H1 (cell line): ENCODE measurements around the gene HS3ST5. TPM values are rescaled to one million over a fixed set of nuclear protein-coding genes. Genes with fewer than 3 reads are reported as not detected.

Source experiments
- CTCF ChIA-PET: fragments of 300-600 bp; sonication (Branson Sonifier 250); formaldehyde crosslinking; loops from one replicate; lab custom pipeline; 2021; ENCODE audit not compliant: partially characterized antibody; lab: Charles Lee
- POLR2A ChIA-PET: fragments of 300-600 bp; sonication (Branson Sonifier 250); formaldehyde crosslinking; loops from one replicate; lab custom pipeline; 2021; ENCODE audit warnings: inconsistent platforms; ENCODE audit not compliant: partially characterized antibody; lab: Charles Lee
- DNase-seq, 2 experiments: peaks; one replicate each; pipeline versions ENCODE4 v3.0.0 to v3.0.0-alpha.2; 2010 to 2022; ENCODE audit warnings: low spot score in 2 of 2, low read depth in 1 of 2, mixed read lengths in 1 of 2
- FAIRE-seq: peaks from 2 replicates; lab custom pipeline; 2011; peaks lifted over from hg19 to GRCh38; lab: Jason Lieb, UNC
- H2AFZ ChIP-seq: 2 replicates; pipeline ENCODE4 v1.8.1; 2012; ENCODE audit warnings: low read length, inconsistent platforms
- H2AK5ac ChIP-seq: 2 replicates; pipeline ENCODE4 v1.6.1; 2013; ENCODE audit warnings: low read depth, low read length
- H2BK120ac ChIP-seq: replicated peaks from 2 replicates; pipeline ENCODE3; 2013; ENCODE audit warnings: low read depth, low read length, inconsistent platforms
- H2BK12ac ChIP-seq: 2 replicates; pipeline ENCODE4 v1.6.1; 2013; ENCODE audit warnings: low read depth, low read length
- H2BK15ac ChIP-seq: 2 replicates; pipeline ENCODE4 v1.6.1; 2013; ENCODE audit warnings: low read length
- H2BK20ac ChIP-seq: 2 replicates; pipeline ENCODE4 v1.6.1; 2013; ENCODE audit warnings: low read length
- H2BK5ac ChIP-seq: 2 replicates; pipeline ENCODE4 v1.6.1; 2013; ENCODE audit warnings: low read depth, low read length
- H3K14ac ChIP-seq: 2 replicates; pipeline ENCODE4 v1.6.1; 2013; ENCODE audit warnings: inconsistent platforms; ENCODE audit not compliant: insufficient read length
- H3K18ac ChIP-seq: 2 replicates; pipeline ENCODE4 v1.6.1; 2013; ENCODE audit warnings: low read length; ENCODE audit errors: extremely low read depth
- H3K23ac ChIP-seq: 2 replicates; pipeline ENCODE4 v1.6.1; 2013; ENCODE audit warnings: inconsistent platforms; ENCODE audit not compliant: insufficient read length
- H3K23me2 ChIP-seq: 2 replicates; pipeline ENCODE4 v1.6.1; 2013; ENCODE audit warnings: low read depth, low read length
- H3K27ac ChIP-seq: 2 replicates; pipeline ENCODE4 v1.6.1; 2011; ENCODE audit warnings: low read depth, low read length, inconsistent platforms
- H3K27me3 ChIP-seq, 4 experiments: replicated peaks in 1 of 4; 1 replicate in 1 of 4; 2 replicates in 3 of 4; pipeline versions ENCODE4 v1.6.1 to v1.8.1; 2011 to 2013; ENCODE audit warnings: low read length in 3 of 4, mild to moderate bottlenecking in 3 of 4, inconsistent platforms in 2 of 4, mixed read lengths in 2 of 4, moderate library complexity in 1 of 4; ENCODE audit not compliant: control insufficient read depth in 3 of 4, insufficient read depth in 3 of 4; ENCODE audit errors: extremely low read depth in 1 of 4
- H3K36me3 ChIP-seq, 4 experiments: 2 replicates each; pipeline versions ENCODE4 v1.6.1 to v1.8.1; 2011 to 2013; ENCODE audit warnings: mild to moderate bottlenecking in 4 of 4, low read length in 3 of 4, moderate library complexity in 2 of 4, control low read depth in 1 of 4, inconsistent platforms in 1 of 4; ENCODE audit not compliant: insufficient read depth in 4 of 4, control insufficient read depth in 2 of 4
- H3K4ac ChIP-seq: replicated peaks from 2 replicates; pipeline ENCODE3; 2013; ENCODE audit warnings: low read length, low read depth, mixed read lengths, inconsistent platforms; ENCODE audit not compliant: insufficient read length
- H3K4me1 ChIP-seq, 4 experiments: replicated peaks in 1 of 4; 1 replicate in 1 of 4; 2 replicates in 3 of 4; pipeline versions ENCODE4 v1.6.1 to v1.8.1; 2011 to 2013; ENCODE audit warnings: low read length in 3 of 4, inconsistent platforms in 2 of 4, mixed read lengths in 1 of 4; ENCODE audit not compliant: insufficient read depth in 4 of 4, control insufficient read depth in 3 of 4
- H3K4me2 ChIP-seq, 2 experiments: 2 replicates each; pipeline versions ENCODE4 v1.6.1 to v1.8.1; 2011 to 2013; ENCODE audit warnings: low read depth in 2 of 2, low read length in 2 of 2, control low read depth in 1 of 2, inconsistent platforms in 1 of 2, mild to moderate bottlenecking in 1 of 2; ENCODE audit not compliant: insufficient read depth in 1 of 2
- H3K4me3 ChIP-seq, 4 experiments: fragments of 200-600, 300-600 bp in 1 of 4; sonication (generic), shearing (Covaris generic), sonication (Bioruptor Twin) in 1 of 4; 2 replicates each; pipeline versions ENCODE4 v1.5.1 to v1.8.1; 2011 to 2016; ENCODE audit warnings: low read length in 4 of 4, low read depth in 3 of 4, control low read depth in 2 of 4, inconsistent platforms in 2 of 4, mild to moderate bottlenecking in 2 of 4, mixed read lengths in 1 of 4, moderate library complexity in 1 of 4; ENCODE audit not compliant: insufficient read depth in 2 of 4; ENCODE audit errors: extremely low read depth in 1 of 4
- H3K56ac ChIP-seq: replicated peaks from 2 replicates; pipeline ENCODE3; 2013; ENCODE audit warnings: low read depth, mild to moderate bottlenecking, mixed read lengths, low read length, inconsistent platforms; ENCODE audit not compliant: insufficient read length
- H3K79me1 ChIP-seq: 2 replicates; pipeline ENCODE4 v1.6.1; 2013; ENCODE audit warnings: low read depth, low read length, control low read depth
- H3K79me2 ChIP-seq, 2 experiments: 2 replicates each; pipeline versions ENCODE4 v1.6.1 to v1.8.1; 2012 to 2013; ENCODE audit warnings: low read length in 2 of 2, mild to moderate bottlenecking in 2 of 2, inconsistent platforms in 1 of 2; ENCODE audit not compliant: insufficient read depth in 2 of 2, control insufficient read depth in 1 of 2
- H3K9ac ChIP-seq, 4 experiments: replicated peaks in 1 of 4; 1 replicate in 1 of 4; 2 replicates in 3 of 4; pipeline versions ENCODE4 v1.6.1 to v1.8.1; 2011 to 2013; ENCODE audit warnings: low read depth in 3 of 4, low read length in 3 of 4, control low read depth in 2 of 4, mild to moderate bottlenecking in 2 of 4, moderate library complexity in 2 of 4, inconsistent platforms in 1 of 4; ENCODE audit errors: extremely low read depth in 1 of 4
- H3K9me3 ChIP-seq, 2 experiments: 2 replicates each; pipeline versions ENCODE4 v1.6.1 to v1.8.1; 2012 to 2013; ENCODE audit warnings: mild to moderate bottlenecking in 2 of 2, moderate library complexity in 2 of 2, control low read depth in 1 of 2, inconsistent platforms in 1 of 2, low read depth in 1 of 2, low read length in 1 of 2, mixed read lengths in 1 of 2; ENCODE audit not compliant: insufficient read depth in 2 of 2
- H4K20me1 ChIP-seq, 2 experiments: replicated peaks in 1 of 2; 2 replicates each; pipeline versions ENCODE3 to v1.8.1; 2011 to 2013; ENCODE audit warnings: inconsistent platforms in 2 of 2, low read length in 2 of 2, mild to moderate bottlenecking in 1 of 2; ENCODE audit not compliant: insufficient read depth in 2 of 2, control insufficient read depth in 1 of 2
- H4K5ac ChIP-seq: 2 replicates; pipeline ENCODE4 v1.6.1; 2013; ENCODE audit warnings: low read length, low read depth, mixed read lengths, inconsistent platforms; ENCODE audit not compliant: insufficient read length
- H4K8ac ChIP-seq: 2 replicates; pipeline ENCODE4 v1.8.0; 2013; ENCODE audit warnings: mild to moderate bottlenecking, moderate library complexity, low read length, inconsistent platforms; ENCODE audit not compliant: insufficient read depth; ENCODE audit errors: extremely low read depth
- H4K91ac ChIP-seq: replicated peaks from 2 replicates; pipeline ENCODE3; 2013; ENCODE audit warnings: low read length, mixed read lengths, inconsistent platforms; ENCODE audit not compliant: insufficient read length
- BACH1 ChIP-seq: IDR thresholded peaks from 2 replicates; pipeline ENCODE4 v1.6.1; 2012; ENCODE audit warnings: low read length, improper control_type of control experiment
- GTF2F1 ChIP-seq: IDR thresholded peaks from 2 replicates; pipeline ENCODE4 v1.6.1; 2012; ENCODE audit warnings: low read depth, low read length, improper control_type of control experiment, borderline replicate concordance
- JUN ChIP-seq: IDR thresholded peaks from 2 replicates; pipeline ENCODE4 v1.6.1; 2011; ENCODE audit warnings: low read depth, mild to moderate bottlenecking, improper control_type of control experiment, low read length
- NRF1 ChIP-seq: IDR thresholded peaks from 2 replicates; pipeline ENCODE4 v1.6.1; 2011; ENCODE audit warnings: mild to moderate bottlenecking, low read depth, low read length, improper control_type of control experiment
- POU5F1 ChIP-seq: IDR thresholded peaks from 2 replicates; pipeline ENCODE4 v1.6.1; 2011; ENCODE audit warnings: low read depth, mild to moderate bottlenecking, low read length, moderate library complexity
- RNF2 ChIP-seq: fragments of 200-900, 300-1000 bp; sonication (generic); IDR thresholded peaks from 2 replicates; pipeline ENCODE4 v1.7.1; 2016; ENCODE audit warnings: borderline replicate concordance, low read depth, mild to moderate bottlenecking, antibody characterized with exemption, low read length; ENCODE audit not compliant: poor library complexity, severe bottlenecking; ENCODE audit errors: missing control alignments
- SRF ChIP-seq: IDR thresholded peaks from 2 replicates; pipeline ENCODE4 v1.6.1; 2011; ENCODE audit warnings: mild to moderate bottlenecking, low read depth, low read length, moderate library complexity
- WGBS, 2 experiments: shearing (Covaris generic) in 1 of 2; methylation state at CpG; one replicate each; pipeline versions ENCODE4 v1.1.6 to v1.1.7; 2013 to 2015; ENCODE audit warnings: low lambda C conversion rate in 2 of 2, mixed read lengths in 2 of 2, inconsistent platforms in 1 of 2, low coverage in 1 of 2, missing lambda C conversion rate in 1 of 2; ENCODE audit not compliant: insufficient replicate concordance in 2 of 2, insufficient coverage in 1 of 2, insufficient read length in 1 of 2; ENCODE audit errors: extremely low coverage in 1 of 2, missing lambda C conversion rate in 1 of 2; 5-methylcytosine and 5-hydroxymethylcytosine counted together
- polyA plus RNA-seq, 7 experiments: library from polyadenylated mRNA; depleted of rRNA in 3 of 7; stranded (reverse) in 5 of 7; unstranded in 2 of 7; fragments of >200 nt in 5 of 7; fragments of 200-250 nt in 2 of 7; gene quantifications; 1 replicate in 5 of 7; 2 replicates in 1 of 7; 4 replicates in 1 of 7; pipeline versions ENCODE4 v1.2.1 to v1.2.3, GENCODE V29; 2011 to 2013; ENCODE audit warnings: missing spikeins in 2 of 7, mixed read lengths in 2 of 7
- total RNA-seq: library from RNA; stranded (reverse); fragmentation: NEBNext Ultra II Directional; extraction: Animal tissue kit (Norgen Biotek cat#: 25700); gene quantifications from 2 replicates; pipeline ENCODE4 v1.2.1, GENCODE V29; 2021
- TF ChIP-seq, protein P1 (sequence below): IDR thresholded peaks from 2 replicates; pipeline ENCODE4 v1.6.1; 2012; ENCODE audit warnings: inconsistent platforms

HS3ST5 gene
- total and polyA plus RNA-seq, 2 of the 8 experiments (the other 6 are each of a cell fraction or from before 2014, with no cell fraction given): 1.2 to 9.9 TPM

DNA sequence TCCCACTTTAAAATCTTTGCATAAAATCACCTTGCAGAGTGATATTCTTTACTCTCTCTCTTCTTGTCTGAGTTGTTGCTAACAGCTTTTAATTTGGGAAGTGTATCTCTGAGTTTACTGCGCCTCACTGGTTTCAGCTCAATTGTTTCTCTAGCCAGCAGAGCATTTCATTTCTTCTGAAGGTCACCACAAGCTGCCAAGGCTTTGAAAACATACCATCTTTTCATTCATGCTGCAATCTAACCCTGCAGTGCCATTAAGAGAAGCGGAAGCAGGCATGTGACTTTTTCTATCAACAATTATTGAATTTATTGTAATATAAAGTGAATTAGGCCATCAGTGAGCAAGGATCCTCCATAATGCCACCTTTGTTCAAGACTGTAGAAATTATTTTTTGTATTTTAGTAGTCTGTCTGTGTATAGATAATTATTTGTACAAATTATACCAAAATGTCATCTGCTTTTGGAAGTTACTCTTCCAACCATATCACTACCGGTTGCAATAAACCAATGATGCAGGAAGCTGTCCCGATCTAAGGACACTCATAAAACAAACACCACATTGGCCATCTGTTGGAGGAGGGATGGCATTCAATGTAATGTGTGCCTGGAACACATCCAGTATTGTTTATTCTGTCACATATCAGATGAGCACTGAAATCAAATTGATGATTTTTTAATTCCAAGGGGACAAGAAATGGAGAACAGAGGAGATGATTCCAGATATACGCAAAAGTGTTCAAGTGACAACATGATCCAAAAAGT is 26.8 kb downstream of the HS3ST5 start:
- H3K27ac ChIP-seq: no peak overlapping the region
- WGBS, 2 experiments: 93% methylated on average over 5 of the region's 5 CpGs; no CpG with 5 or more reads in 1 of the 2 experiments
- CTCF ChIA-PET: interaction anchor here (1.3 to 1.5 kb wide), 2 partner anchors 12 to 195 kb away, joined by 3 read pairs; no protein-coding TSS in a partner anchor
- TF ChIP-seq, protein P1, sequence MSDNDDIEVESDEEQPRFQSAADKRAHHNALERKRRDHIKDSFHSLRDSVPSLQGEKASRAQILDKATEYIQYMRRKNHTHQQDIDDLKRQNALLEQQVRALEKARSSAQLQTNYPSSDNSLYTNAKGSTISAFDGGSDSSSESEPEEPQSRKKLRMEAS: no peak
- TF ChIP-seq JUN: no peak
- TF ChIP-seq NRF1: no peak
- TF ChIP-seq SRF: no peak
- no peak for TF ChIP-seq GTF2F1
- TF ChIP-seq RNF2: no peak
- no peak for TF ChIP-seq POU5F1
- no peak for TF ChIP-seq BACH1

More for the DNA sequence above, 26.8 kb downstream of the HS3ST5 start:
- H2BK15ac ChIP-seq: no peak overlapping the region
- H3K18ac ChIP-seq: no peak overlapping the region
- peaks cover 2 to 13% (median 6%) of the 10 kb centered on the region in 4 experiments; a peak in 5 of 7 replicates for H3K4me1 ChIP-seq
- no peak overlapping the region for H3K23ac ChIP-seq
- no peak overlapping the region for H3K4ac ChIP-seq
- no peak for FAIRE-seq
- H4K8ac ChIP-seq: no peak overlapping the region
- no peak overlapping the region for H3K4me2 ChIP-seq
- no peak for DNase-seq
- POLR2A ChIA-PET: interaction anchor here (1.1 kb wide), 1 partner anchor 22 kb away, joined by 3 read pairs; no protein-coding TSS in a partner anchor
- H2AK5ac ChIP-seq: no peak overlapping the region
- H3K9me3 ChIP-seq: no peaks in the 10 kb centered on the region
- no peak overlapping the region for H2BK120ac ChIP-seq
- no peaks in the 10 kb centered on the region for H3K79me1 ChIP-seq
- H3K4me3 ChIP-seq: no peak overlapping the region
- no peak overlapping the region for H4K91ac ChIP-seq
- no peak overlapping the region for H3K14ac ChIP-seq
- H2BK12ac ChIP-seq: no peak overlapping the region
- no peak overlapping the region for H2AFZ ChIP-seq
- no peak overlapping the region; the same call in 1 of the 2 replicates for H2BK20ac ChIP-seq
- no peaks in the 10 kb centered on the region for H3K23me2 ChIP-seq
- peaks cover 0 to 66% of the 10 kb centered on the region in 2 experiments; a peak in 3 of 4 replicates for H3K79me2 ChIP-seq
- no peak overlapping the region for H2BK5ac ChIP-seq
- H3K36me3 ChIP-seq: peaks cover 0 to 3% (median 0%) of the 10 kb centered on the region in 4 experiments; a peak in 1 of 8 replicates
- H3K9ac ChIP-seq: no peak overlapping the region
- no peak overlapping the region for H4K5ac ChIP-seq
- no peak overlapping the region for H3K56ac ChIP-seq
- no peaks in the 10 kb centered on the region; a peak in 1 of 7 replicates for H3K27me3 ChIP-seq
- no peaks in the 10 kb centered on the region for H4K20me1 ChIP-seq
